Stimulated activated CD8-positive, alpha-beta memory T cell treated with anti-CD3 and anti-CD28 coated beads, Interleukin-2, amount 100 ng/mL, for 1 hour (primary cell): ENCODE results near the gene GULP1.
"Not testable (repeated sequence)": the region's sequence is repeated elsewhere in the genome, so short reads cannot be mapped to it uniquely, and the experiment has no call there.

Experiments
- DNase-seq, 2 donors: peaks; one replicate each; pipeline ENCODE4 v3.0.0-alpha.2; 2020; ENCODE audit warnings: low read depth in 2 of 2

GULP1 gene, protein sequence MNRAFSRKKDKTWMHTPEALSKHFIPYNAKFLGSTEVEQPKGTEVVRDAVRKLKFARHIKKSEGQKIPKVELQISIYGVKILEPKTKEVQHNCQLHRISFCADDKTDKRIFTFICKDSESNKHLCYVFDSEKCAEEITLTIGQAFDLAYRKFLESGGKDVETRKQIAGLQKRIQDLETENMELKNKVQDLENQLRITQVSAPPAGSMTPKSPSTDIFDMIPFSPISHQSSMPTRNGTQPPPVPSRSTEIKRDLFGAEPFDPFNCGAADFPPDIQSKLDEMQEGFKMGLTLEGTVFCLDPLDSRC

GRCh38 chr2:188291617-188292347, at the start of gene GULP1:
TSS of gene GULP1 (plus strand) at chr2:188291874. CDS start at chr2:188477703, 185,829 bp downstream.
- DNase-seq: no peak

DNA sequence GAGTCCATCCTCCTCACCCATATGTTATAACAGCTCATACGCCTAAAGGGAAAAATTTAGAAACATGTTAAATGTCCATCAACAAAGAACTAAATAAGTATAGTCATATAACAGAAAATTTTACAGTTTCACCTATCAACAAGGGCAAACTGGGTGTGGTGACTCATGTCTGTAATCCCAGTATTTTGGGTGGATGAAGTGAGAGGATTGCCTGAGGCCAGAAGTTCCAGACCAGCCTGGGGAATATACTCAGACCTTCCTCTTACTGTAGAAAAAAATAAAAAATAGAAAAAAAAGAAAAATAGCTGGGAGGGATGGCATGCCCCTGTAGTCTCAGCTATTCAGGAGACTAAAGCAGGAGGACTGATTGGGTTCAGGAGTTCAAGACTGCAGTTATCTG, 48.3 kb upstream of the GULP1 start:
- DNase-seq: no peak

- no peak for DNase-seq
These were observed 47.3 kb upstream of the GULP1 start for GRCh38 chr2:188244383-188244782.

- DNase-seq: no peak
These were observed 46.4 kb upstream of the GULP1 start for GRCh38 chr2:188245230-188245629.

- no peak for DNase-seq
These were observed 43.2 kb upstream of the GULP1 start for GRCh38 chr2:188248513-188248912.

DNA sequence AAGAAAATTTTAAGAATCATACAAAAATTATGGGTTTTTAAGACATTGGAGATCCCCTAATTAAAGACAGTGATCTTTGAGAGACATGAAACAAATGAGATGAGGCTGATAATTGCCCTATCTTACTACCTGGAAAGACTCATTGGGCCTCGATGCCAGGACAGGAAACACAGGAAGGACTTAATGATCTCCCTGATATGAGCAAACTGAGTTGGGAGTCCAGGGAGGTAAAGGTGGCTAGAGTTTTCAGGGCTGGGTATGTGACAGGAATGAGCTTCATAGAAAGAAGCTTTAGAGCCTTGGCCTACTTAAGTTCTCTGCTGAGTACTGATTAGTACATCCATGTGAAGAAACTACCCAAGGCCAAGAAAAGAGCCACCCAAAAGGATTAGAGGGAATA, 40.6 kb upstream of the GULP1 start:
- DNase-seq: no peak

- no peak for DNase-seq
These were observed 35.3 kb upstream of the GULP1 start for GRCh38 chr2:188256420-188256819.

GRCh38 chr2:188265315-188265714, 26.4 kb upstream of the GULP1 start:
- DNase-seq: no peak

DNA sequence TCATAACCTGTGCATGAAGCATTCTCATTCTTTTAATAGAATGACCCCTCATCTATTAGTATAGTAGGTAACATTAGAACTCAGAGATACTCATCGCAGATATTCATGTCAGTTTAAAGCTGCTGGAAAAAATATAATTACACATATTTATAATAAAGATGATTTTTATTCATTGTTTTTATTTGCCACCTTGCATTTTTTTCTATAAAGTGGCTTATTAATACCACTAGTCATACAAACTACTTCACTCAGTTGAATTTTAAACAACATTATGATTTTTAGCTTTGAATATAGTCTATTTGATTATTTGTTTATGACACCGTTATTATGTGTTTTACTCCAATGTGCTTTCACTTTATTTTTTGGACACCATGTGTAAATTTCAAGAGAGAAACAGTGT, 23.9 kb upstream of the GULP1 start:
- no peak for DNase-seq

DNA sequence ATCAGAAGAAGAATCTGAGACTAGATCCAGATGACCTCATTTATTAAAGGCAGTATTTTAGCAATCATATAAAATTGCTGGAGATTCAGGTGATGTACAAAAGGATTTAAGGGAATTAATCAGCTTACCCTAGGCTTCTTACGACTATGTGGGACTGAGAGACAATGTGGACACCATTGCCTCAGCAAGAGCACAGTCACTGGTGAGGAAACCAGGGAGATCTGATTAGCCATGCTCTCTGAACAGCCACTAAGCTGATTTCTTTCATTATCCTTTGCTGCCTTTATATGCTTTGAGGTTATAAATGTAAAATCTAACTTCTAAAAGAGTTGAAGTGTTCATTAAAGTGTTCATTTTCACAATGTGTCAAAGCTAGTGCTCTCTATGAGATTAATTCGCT, 22.7 kb upstream of the GULP1 start:
- no peak for DNase-seq

DNA sequence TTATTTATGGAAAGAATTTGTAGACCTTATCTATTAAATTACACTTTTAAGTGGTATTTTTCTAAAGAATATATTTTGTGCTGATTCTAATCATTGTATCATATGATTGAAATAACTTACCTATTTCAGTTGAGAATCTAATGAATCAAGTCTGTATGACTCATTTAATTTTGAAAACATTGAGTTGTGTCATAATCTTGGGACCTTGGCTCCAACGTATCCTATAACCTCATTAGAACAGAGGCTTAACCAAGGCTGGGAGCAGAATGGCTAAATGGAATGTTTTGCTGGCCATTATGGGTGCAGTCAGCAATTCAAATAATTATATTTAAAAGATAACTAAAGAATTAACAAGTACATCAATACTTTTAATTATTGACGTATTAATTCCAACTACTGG, 19.6 kb upstream of the GULP1 start:
- DNase-seq: no peak

DNA sequence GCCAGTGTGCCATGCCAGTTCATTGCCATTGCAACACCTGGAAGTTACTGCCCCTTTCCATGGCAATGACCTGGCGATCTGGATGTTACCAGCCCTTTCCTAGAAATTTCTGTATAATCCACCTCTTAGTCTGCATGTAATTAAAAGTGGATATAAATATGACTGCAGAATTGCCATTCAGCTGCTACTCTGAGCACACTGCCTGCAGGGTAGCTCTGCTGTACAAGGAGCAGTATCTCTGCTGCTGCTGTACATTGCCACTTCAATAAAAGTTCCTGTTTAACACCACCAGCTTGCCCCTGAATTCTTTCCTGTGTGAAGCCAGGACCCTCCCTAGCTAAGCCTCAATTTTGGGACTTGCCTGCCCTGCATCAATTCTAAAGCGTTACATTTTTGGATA, 17.4 kb upstream of the GULP1 start:
- no peak for DNase-seq

DNA sequence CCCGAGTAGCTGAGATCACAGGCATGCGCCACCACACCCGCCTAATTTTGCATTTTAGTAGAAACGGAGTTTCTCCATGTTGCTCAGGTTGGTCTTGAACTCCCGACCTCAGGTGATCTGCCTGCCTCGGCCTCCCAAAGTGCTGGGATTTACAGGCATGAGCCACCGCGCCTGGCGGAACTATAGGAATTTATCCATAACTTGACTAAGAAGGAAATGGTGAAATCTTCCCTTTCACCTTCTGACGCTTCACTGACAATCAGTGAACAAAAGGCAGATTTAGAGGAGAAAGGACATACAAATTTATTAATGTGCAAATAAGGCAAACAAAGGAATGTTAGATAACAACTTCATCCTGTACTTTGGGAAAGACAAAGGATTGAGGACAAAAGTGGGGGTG, 15.4 kb upstream of the GULP1 start:
- no peak for DNase-seq

DNA sequence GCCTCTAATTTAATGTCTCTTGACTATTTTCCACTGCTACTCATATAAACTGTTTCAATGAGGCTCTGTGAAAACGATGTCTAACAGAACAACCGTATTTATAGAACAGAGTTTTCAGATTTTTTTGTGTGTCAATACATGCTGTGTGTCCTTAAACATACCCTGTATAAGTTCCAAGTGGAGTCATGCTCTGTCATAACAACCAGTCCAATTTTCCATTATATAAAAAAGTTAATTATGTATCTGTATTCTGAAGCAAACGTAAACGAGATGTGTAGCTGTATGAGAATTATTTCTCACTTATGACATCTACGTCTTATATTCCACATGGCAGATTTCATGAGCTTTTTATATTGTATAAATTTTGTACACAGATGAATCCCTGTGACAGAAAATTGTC, 13.9 kb upstream of the GULP1 start:
- no peak for DNase-seq

DNA sequence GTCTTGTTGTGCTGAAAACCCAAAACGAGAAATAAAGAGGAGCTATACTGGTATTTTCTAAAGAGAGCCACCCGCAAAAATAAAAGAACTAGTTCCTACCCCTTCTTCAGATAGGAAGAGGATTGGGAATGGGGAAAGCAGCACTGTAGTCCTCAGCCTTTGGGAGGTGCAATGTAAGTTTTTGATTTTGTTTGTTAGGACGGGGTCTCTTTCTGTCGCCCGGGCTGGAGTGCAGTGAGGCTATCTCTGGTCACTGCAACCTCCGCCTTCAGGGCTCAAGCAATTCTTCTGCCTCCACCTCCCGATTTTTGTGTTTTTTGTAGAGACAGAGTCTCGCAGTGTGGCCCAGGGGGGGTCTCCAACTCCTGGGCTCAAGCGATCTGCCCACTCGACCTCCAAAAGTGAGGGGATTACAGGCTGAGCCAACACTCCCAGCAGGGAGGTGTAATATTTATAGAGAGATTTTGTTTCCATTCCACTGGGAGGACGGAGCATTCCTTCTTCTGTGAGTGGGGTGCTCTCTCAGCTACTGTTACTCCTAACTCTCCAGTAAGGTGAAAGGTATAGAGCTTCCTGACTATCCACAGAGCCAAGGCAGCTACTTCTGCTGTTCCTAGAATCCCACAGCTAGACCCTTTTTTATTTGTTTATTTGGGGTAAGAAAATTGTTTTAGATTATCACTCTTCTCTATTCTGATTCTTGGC, 13.1 kb upstream of the GULP1 start:
- DNase-seq: no peak

GRCh38 chr2:188279093-188279445, 12.6 kb upstream of the GULP1 start:
- no peak for DNase-seq

DNA sequence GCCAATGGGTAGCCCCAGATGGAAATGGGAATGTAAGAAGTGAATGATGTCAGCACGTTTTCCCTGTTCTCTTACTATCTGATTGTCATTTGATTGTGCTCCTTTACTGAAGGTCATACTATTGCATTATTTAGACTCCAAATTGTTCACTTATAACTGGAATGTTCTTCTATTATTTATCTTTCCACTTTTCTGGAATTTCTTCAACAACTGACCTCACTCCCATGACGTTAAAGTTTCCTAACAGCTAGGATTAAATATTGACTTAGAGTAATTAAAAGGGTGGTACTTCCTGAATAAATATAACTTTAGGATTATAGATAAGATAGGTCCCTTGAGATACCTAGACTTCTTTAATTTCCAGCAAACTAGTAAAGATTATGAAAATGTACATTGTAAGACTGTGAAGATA, 10.9 kb upstream of the GULP1 start:
- DNase-seq: no peak

- no peak for DNase-seq
These were observed 8.8 kb upstream of the GULP1 start for GRCh38 chr2:188282907-188283306.

DNA sequence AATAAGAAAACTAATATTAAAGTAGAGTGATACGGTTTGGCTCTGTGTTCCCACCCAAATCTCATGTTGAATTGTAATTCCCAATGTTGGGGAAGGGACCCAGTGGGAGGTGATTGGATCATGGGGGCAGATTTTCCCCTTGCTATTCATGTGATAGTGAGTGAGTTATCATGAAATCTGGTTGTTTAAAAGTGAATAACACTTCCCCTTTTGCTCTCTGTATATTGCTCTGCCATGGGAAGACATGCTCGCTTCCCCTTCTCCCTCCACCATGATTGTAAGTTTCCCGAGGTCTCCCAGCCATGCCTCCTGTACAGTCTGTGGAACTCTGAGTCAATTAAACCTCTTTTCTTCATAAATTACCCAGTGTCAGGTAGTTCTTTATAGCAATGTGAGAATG, 7.4 kb upstream of the GULP1 start:
- DNase-seq: not testable (repeated sequence)

- DNase-seq: no peak
These were observed 6.6 kb upstream of the GULP1 start for GRCh38 chr2:188285049-188285448.

DNA sequence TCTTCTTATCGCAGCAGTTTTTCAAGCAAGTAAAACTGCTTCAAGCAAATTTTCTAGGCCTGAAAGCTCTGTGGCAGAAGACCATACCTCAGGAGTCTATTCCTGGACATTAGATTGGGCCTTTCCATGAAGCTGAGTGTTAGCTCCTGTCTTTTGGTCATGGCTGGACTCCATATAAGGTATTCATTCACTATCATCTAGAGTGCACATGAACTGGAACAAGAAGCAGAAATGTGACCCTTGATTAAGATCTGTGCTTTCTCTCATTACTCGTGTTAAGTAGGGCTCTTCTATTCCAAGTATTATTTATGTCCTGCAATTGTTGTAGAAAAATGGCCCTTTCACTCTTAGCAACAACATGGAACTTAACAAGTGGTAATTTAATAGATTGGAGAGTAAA, 5.9 kb upstream of the GULP1 start:
- no peak for DNase-seq

GRCh38 chr2:188291142-188291616, 495 bp upstream of the GULP1 start:
- no peak for DNase-seq
